ENCODE data around the gene CACNA1A.

DNA sequence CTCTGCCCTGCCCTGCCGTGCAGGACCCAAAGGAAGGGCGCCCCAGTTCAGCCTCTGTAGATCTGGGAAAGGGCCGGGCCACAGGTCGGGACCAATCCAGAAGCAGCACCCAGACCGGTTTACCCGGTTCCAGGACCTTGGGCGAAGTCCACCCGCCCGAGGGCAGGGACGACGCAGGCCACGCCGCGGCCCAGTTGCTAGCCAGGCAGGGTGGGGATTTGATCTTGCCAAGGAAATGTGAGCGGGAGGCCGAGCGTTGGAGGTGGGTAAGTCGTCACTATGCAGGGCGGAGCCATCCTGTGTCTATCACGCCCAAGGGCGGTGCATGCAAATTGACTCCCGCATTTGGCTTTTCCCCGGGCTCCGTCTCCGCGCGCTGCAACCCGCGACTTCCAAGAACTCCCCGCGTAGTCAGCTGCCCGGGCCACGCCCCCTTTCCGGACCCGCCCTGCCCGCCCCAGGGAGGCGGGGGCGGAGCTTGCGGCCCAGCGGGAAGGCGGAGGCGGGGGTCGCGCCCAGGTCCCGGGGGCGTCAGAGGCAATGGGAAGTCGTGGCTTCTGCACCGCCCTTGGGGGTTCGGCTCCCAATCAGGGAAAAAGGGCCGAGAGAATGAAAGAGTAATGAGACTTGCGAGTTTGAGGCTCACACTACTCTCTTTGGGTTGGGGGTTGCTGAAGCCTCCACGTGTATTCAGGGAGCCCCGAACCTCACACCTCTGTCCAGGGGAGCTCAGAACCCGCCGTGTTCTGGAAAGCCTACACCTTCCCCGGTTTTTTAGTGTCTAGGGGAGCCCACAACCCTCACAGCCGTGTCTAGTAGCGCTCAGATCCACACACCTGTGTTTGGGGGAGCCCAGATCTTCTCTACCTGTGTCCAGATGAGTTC lies 343.3 kb downstream of the CACNA1A start:
- TF ChIP-seq, protein P1, sequence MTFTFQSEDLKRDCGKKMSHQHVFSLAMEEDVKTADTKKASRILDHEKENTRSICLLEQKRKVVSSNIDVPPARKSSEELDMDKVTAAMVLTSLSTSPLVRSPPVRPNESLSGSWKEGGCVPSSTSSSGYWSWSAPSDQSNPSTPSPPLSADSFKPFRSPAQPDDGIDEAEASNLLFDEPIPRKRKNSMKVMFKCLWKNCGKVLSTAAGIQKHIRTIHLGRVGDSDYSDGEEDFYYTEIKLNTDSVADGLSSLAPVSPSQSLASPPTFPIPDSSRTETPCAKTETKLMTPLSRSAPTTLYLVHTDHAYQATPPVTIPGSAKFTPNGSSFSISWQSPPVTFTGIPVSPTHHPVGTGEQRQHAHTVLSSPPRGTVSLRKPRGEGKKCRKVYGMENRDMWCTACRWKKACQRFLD (tag by site-specific recombination; IDR thresholded peaks at IDR 0.05) = no peak
- TF ChIP-seq ZNF19 (tag by site-specific recombination; IDR thresholded peaks at IDR 0.05; ENCODE audit: low read depth) (no peak), ZNF132 (tag by site-specific recombination; IDR thresholded peaks at IDR 0.05; ENCODE audit: borderline replicate concordance) (no peak), ZNF10 (tag by site-specific recombination; IDR thresholded peaks at IDR 0.05) (no peak), ZNF621 (tag by site-specific recombination; IDR thresholded peaks at IDR 0.05) (no peak), ZNF792 (tag by site-specific recombination; IDR thresholded peaks at IDR 0.05) (no peak), MYNN (tag by site-specific recombination; IDR thresholded peaks at IDR 0.05; ENCODE audit: borderline replicate concordance) (no peak), WT1 (tag by site-specific recombination; IDR thresholded peaks at IDR 0.05) (no peak)
- TF ChIP-seq, protein P2, sequence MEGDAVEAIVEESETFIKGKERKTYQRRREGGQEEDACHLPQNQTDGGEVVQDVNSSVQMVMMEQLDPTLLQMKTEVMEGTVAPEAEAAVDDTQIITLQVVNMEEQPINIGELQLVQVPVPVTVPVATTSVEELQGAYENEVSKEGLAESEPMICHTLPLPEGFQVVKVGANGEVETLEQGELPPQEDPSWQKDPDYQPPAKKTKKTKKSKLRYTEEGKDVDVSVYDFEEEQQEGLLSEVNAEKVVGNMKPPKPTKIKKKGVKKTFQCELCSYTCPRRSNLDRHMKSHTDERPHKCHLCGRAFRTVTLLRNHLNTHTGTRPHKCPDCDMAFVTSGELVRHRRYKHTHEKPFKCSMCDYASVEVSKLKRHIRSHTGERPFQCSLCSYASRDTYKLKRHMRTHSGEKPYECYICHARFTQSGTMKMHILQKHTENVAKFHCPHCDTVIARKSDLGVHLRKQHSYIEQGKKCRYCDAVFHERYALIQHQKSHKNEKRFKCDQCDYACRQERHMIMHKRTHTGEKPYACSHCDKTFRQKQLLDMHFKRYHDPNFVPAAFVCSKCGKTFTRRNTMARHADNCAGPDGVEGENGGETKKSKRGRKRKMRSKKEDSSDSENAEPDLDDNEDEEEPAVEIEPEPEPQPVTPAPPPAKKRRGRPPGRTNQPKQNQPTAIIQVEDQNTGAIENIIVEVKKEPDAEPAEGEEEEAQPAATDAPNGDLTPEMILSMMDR (tag by site-specific recombination; IDR thresholded peaks at IDR 0.05) = no peak
- TF ChIP-seq, protein P3, sequence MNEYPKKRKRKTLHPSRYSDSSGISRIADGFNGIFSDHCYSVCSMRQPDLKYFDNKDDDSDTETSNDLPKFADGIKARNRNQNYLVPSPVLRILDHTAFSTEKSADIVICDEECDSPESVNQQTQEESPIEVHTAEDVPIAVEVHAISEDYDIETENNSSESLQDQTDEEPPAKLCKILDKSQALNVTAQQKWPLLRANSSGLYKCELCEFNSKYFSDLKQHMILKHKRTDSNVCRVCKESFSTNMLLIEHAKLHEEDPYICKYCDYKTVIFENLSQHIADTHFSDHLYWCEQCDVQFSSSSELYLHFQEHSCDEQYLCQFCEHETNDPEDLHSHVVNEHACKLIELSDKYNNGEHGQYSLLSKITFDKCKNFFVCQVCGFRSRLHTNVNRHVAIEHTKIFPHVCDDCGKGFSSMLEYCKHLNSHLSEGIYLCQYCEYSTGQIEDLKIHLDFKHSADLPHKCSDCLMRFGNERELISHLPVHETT (tag by site-specific recombination; IDR thresholded peaks at IDR 0.05) = no peak
- TF ChIP-seq, protein P4, sequence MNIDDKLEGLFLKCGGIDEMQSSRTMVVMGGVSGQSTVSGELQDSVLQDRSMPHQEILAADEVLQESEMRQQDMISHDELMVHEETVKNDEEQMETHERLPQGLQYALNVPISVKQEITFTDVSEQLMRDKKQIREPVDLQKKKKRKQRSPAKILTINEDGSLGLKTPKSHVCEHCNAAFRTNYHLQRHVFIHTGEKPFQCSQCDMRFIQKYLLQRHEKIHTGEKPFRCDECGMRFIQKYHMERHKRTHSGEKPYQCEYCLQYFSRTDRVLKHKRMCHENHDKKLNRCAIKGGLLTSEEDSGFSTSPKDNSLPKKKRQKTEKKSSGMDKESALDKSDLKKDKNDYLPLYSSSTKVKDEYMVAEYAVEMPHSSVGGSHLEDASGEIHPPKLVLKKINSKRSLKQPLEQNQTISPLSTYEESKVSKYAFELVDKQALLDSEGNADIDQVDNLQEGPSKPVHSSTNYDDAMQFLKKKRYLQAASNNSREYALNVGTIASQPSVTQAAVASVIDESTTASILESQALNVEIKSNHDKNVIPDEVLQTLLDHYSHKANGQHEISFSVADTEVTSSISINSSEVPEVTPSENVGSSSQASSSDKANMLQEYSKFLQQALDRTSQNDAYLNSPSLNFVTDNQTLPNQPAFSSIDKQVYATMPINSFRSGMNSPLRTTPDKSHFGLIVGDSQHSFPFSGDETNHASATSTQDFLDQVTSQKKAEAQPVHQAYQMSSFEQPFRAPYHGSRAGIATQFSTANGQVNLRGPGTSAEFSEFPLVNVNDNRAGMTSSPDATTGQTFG (tag by site-specific recombination; IDR thresholded peaks at IDR 0.05; ENCODE audit: borderline replicate concordance) = no peak

All from HEK293 (cell line).